ENCODE results near the gene LRPAP1. TPM values are rescaled to one million over a fixed set of nuclear protein-coding genes. Genes with fewer than 3 reads are reported as not detected.
"Not testable (repeated sequence)": the region's sequence is repeated elsewhere in the genome, so short reads cannot be mapped to it uniquely, and the experiment has no call there.

The LRPAP1 gene
- total and polyA plus RNA-seq, 2 experiments from 2014 or later = 191 to 299 TPM

DNA sequence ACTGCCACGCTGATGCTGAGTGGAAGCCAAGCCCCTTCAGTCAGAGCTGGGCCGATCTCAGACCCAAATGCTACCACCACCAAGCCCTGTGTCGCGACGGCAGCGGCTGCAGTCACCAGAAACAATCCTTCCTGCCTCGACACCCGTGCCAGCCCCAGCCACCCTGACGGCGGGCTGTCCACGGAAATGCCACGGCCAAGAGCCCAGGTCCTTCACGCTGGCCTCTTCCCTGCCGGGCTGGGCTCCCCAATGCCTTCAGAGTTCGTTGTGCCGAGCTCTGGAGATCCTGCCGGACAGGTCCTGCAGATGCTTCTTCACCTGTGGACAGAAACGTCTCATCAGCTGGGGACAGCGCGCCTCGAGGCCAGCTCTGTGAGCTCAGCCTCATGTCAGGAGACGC, 19.5 kb downstream of the LRPAP1 start:
- 97% methylated on average over 22 of the region's 22 CpGs for WGBS (ENCODE audit: low lambda C conversion rate, missing lambda C conversion rate)
- Histone ChIP-seq H3K4me1 (ENCODE audit: insufficient read depth) (no peaks in the 10 kb centered on the region), H3K9me2 (replicated peaks; ENCODE audit: insufficient read depth) (no peaks in the 10 kb centered on the region), H3K27ac (no peak overlapping the region), H3K9me3 (ENCODE audit: low read depth) (no peaks in the 10 kb centered on the region), H3K36me3 (replicated peaks; ENCODE audit: insufficient read depth, low read depth) (no peaks in the 10 kb centered on the region), H3K4me2 (no peak overlapping the region), H4K20me1 (ENCODE audit: insufficient read depth, poor library complexity, severe bottlenecking) (no peaks in the 10 kb centered on the region), H3K79me2 (no peaks in the 10 kb centered on the region), H3K27me3 (no peaks in the 10 kb centered on the region), H3K4me3 (no peak overlapping the region), H2AFZ (no peak overlapping the region)
- no peak for TF ChIP-seq EZH2 (IDR thresholded peaks at IDR 0.05; ENCODE audit: borderline replicate concordance)
- TF ChIP-seq, protein P1, sequence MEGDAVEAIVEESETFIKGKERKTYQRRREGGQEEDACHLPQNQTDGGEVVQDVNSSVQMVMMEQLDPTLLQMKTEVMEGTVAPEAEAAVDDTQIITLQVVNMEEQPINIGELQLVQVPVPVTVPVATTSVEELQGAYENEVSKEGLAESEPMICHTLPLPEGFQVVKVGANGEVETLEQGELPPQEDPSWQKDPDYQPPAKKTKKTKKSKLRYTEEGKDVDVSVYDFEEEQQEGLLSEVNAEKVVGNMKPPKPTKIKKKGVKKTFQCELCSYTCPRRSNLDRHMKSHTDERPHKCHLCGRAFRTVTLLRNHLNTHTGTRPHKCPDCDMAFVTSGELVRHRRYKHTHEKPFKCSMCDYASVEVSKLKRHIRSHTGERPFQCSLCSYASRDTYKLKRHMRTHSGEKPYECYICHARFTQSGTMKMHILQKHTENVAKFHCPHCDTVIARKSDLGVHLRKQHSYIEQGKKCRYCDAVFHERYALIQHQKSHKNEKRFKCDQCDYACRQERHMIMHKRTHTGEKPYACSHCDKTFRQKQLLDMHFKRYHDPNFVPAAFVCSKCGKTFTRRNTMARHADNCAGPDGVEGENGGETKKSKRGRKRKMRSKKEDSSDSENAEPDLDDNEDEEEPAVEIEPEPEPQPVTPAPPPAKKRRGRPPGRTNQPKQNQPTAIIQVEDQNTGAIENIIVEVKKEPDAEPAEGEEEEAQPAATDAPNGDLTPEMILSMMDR (IDR thresholded peaks at IDR 0.05; ENCODE audit: poor library complexity) = no peak
- no peak for TF ChIP-seq EZH2phosphoT487 (IDR thresholded peaks at IDR 0.05; ENCODE audit: low read depth, severe bottlenecking, unreplicated experiment)
- no peak for DNase-seq (ENCODE audit: low spot score)

DNA sequence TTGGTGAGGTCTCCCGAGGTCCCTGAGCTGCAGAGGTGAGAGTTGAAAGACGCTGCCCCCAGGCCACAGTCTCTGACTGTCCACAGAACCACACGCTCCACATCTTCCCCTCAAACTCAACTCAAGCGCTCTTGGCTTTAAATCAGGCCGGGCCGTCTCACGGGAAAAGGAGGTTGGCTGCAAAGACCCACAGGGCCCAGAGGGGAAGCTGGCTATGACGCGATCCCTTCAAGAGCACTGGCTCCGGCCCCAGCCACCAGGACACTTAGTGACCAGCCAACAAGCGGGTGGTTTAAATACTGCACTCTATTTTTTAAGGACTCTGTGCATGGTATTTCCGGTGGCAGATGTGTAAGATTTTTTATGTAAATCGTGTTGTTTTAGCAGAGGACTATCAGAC, 19.9 kb downstream of the LRPAP1 start:
- Histone ChIP-seq H3K36me3 (replicated peaks; ENCODE audit: insufficient read depth, low read depth) (no peaks in the 10 kb centered on the region), H3K4me2 (no peak overlapping the region), H4K20me1 (ENCODE audit: insufficient read depth, poor library complexity, severe bottlenecking) (no peaks in the 10 kb centered on the region), H3K27ac (no peak overlapping the region), H3K79me2 (no peaks in the 10 kb centered on the region), H2AFZ (no peak overlapping the region), H3K9me2 (replicated peaks; ENCODE audit: insufficient read depth) (no peaks in the 10 kb centered on the region), H3K9me3 (ENCODE audit: low read depth) (no peaks in the 10 kb centered on the region), H3K4me3 (no peak overlapping the region), H3K27me3 (no peaks in the 10 kb centered on the region), H3K4me1 (ENCODE audit: insufficient read depth) (no peaks in the 10 kb centered on the region)
- DNase-seq (ENCODE audit: low spot score) = no peak
- 97% methylated on average over 13 of the region's 13 CpGs for WGBS (ENCODE audit: low lambda C conversion rate, missing lambda C conversion rate)
- TF ChIP-seq EZH2 (IDR thresholded peaks at IDR 0.05; ENCODE audit: borderline replicate concordance) (no peak), EZH2phosphoT487 (IDR thresholded peaks at IDR 0.05; ENCODE audit: low read depth, severe bottlenecking, unreplicated experiment) (no peak)
- TF ChIP-seq, protein P1 (IDR thresholded peaks at IDR 0.05; ENCODE audit: poor library complexity) = no peak

DNA sequence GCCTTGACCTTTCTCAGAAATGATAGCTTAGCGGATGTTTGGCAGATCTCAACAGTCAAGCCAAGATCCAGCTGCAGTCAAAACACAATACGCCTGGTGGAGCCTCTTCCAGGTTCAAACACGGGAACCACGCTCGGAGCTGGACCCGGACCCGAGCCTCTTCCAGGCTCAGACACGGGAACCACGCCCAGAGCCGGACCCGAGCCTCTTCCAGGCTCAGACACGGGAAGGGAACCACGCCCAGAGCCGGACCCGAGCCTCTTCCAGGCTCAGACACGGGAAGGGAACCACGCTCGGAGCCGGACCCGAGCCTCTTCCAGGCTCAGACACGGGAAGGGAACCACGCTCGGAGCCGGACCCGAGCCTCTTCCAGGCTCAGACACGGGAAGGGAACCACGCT, 20.6 kb downstream of the LRPAP1 start:
- not testable (repeated sequence) for H3K27me3 ChIP-seq; DNase-seq (ENCODE audit: low spot score); H2AFZ ChIP-seq; H3K4me3 ChIP-seq; H3K9me3 ChIP-seq (ENCODE audit: low read depth); H3K27ac ChIP-seq; H3K9me2 ChIP-seq (replicated peaks; ENCODE audit: insufficient read depth); H3K79me2 ChIP-seq; H3K36me3 ChIP-seq (replicated peaks; ENCODE audit: insufficient read depth, low read depth); H3K4me2 ChIP-seq; H3K4me1 ChIP-seq (ENCODE audit: insufficient read depth); H4K20me1 ChIP-seq (ENCODE audit: insufficient read depth, poor library complexity, severe bottlenecking)
- WGBS (ENCODE audit: low lambda C conversion rate, missing lambda C conversion rate) = over 99% methylated on average over 14 of the region's 27 CpGs

DNA sequence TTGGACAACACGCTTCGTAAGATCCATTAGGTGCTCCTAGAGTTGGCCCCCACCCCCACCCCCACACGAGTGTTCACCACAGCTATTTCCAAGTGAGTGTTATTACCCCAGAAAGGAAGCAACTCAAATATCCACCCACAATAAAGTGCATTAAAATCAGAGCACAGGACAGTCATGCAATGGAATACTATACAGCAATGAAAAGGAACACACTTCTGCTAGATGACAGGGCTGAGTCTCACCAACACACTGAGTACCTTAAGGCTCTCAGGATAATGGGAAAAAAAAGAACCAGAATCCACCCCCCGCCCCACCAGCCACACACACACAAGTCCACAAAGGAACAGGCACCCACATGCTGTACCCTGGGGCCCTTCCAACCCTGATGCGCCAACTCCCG, 21.0 kb downstream of the LRPAP1 start:
- Histone ChIP-seq H3K36me3 (replicated peaks; ENCODE audit: insufficient read depth, low read depth) (no peaks in the 10 kb centered on the region), H3K4me1 (ENCODE audit: insufficient read depth) (no peaks in the 10 kb centered on the region), H3K4me3 (no peak overlapping the region), H3K27ac (no peak overlapping the region), H3K4me2 (no peak overlapping the region), H3K9me2 (replicated peaks; ENCODE audit: insufficient read depth) (no peaks in the 10 kb centered on the region), H3K9me3 (ENCODE audit: low read depth) (no peaks in the 10 kb centered on the region), H3K27me3 (no peaks in the 10 kb centered on the region), H2AFZ (no peak overlapping the region), H4K20me1 (ENCODE audit: insufficient read depth, poor library complexity, severe bottlenecking) (no peaks in the 10 kb centered on the region), H3K79me2 (peaks cover 3% of the 10 kb centered on the region)
- over 99% methylated on average over 6 of the region's 6 CpGs for WGBS (ENCODE audit: low lambda C conversion rate, missing lambda C conversion rate)
- DNase-seq (ENCODE audit: low spot score) = no peak
- TF ChIP-seq EZH2 (IDR thresholded peaks at IDR 0.05; ENCODE audit: borderline replicate concordance) = no peak
- no peak for TF ChIP-seq EZH2phosphoT487 (IDR thresholded peaks at IDR 0.05; ENCODE audit: low read depth, severe bottlenecking, unreplicated experiment)
- TF ChIP-seq, protein P1 (IDR thresholded peaks at IDR 0.05; ENCODE audit: poor library complexity) = no peak
